Neural progenitor cell (in vitro differentiated cells): Measurements from ENCODE around the gene ELP1. TPM values are rescaled to one million over a fixed set of nuclear protein-coding genes. Genes with fewer than 3 reads are reported as not detected.

ENCODE experiments used
- DNase-seq: peaks from one replicate; pipeline ENCODE4 v3.0.0-alpha.2; 2016; ENCODE audit warnings: low spot score
- H2AFZ ChIP-seq: fragments of 200-600 bp; sonication (generic); replicated peaks from 2 replicates; pipeline ENCODE4 v1.6.1; 2016; ENCODE audit warnings: antibody characterized with exemption
- H3F3A ChIP-seq: fragments of 200-600 bp; sonication (generic); 2 replicates; pipeline ENCODE4 v1.6.1; 2016; ENCODE audit warnings: antibody characterized with exemption, low read depth
- H3K27ac ChIP-seq: fragments of 200-600 bp; sonication (generic); 2 replicates; pipeline ENCODE4 v1.5.1; 2016; ENCODE audit warnings: mild to moderate bottlenecking
- H3K27me3 ChIP-seq: fragments of 200-600 bp; sonication (generic); 2 replicates; pipeline ENCODE4 v1.6.1; 2016; ENCODE audit warnings: mild to moderate bottlenecking, moderate library complexity
- H3K36me3 ChIP-seq: fragments of 200-600 bp; sonication (generic); 2 replicates; pipeline ENCODE4 v1.5.1; 2016
- H3K4me1 ChIP-seq: fragments of 200-600 bp; sonication (generic); 2 replicates; pipeline ENCODE4 v1.6.1; 2016; ENCODE audit warnings: mixed run types
- H3K4me2 ChIP-seq: fragments of 200-600 bp; sonication (generic); 2 replicates; pipeline ENCODE4 v1.6.1; 2016
- H3K4me3 ChIP-seq: fragments of 200-600 bp; sonication (generic); 2 replicates; pipeline ENCODE4 v1.5.1; 2016
- H3K79me2 ChIP-seq: fragments of 200-600 bp; sonication (generic); 2 replicates; pipeline ENCODE4 v1.6.1; 2016; ENCODE audit warnings: low read depth
- H3K9ac ChIP-seq: fragments of 200-600 bp; sonication (generic); 2 replicates; pipeline ENCODE4 v1.6.1; 2016
- H3K9me3 ChIP-seq: fragments of 200-600 bp; sonication (generic); 2 replicates; pipeline ENCODE4 v1.5.1; 2016; ENCODE audit warnings: low read depth
- H4K20me1 ChIP-seq: fragments of 200-600 bp; sonication (generic); 2 replicates; pipeline ENCODE4 v1.6.1; 2016; ENCODE audit warnings: low read depth
- H3K27ac Mint-ChIP-seq: 3 replicates; pipeline ENCODE4 v1.8.0; 2021; ENCODE audit warnings: mixed read lengths
- H3K27me3 Mint-ChIP-seq: 2 replicates; pipeline ENCODE4 v1.8.0; 2022; ENCODE audit warnings: low read depth, mild to moderate bottlenecking, inconsistent platforms, moderate library complexity, mixed read lengths; ENCODE audit not compliant: insufficient read depth
- H3K36me3 Mint-ChIP-seq: 3 replicates; pipeline ENCODE4 v1.8.0; 2021; ENCODE audit warnings: mixed read lengths
- H3K4me1 Mint-ChIP-seq: 3 replicates; pipeline ENCODE4 v1.8.0; 2021; ENCODE audit warnings: mixed read lengths
- H3K4me3 Mint-ChIP-seq: 3 replicates; pipeline ENCODE4 v1.8.0; 2021; ENCODE audit warnings: mild to moderate bottlenecking, moderate library complexity, mixed read lengths
- H3K9me3 Mint-ChIP-seq: 3 replicates; pipeline ENCODE4 v1.8.0; 2020; ENCODE audit warnings: mixed read lengths
- CTCF ChIP-seq: fragments of 200-600 bp; sonication (generic); IDR thresholded peaks from 2 replicates; pipeline ENCODE4 v1.5.1; 2017; ENCODE audit warnings: antibody characterized with exemption, mild to moderate bottlenecking
- EZH2 ChIP-seq: fragments of 200-600 bp; sonication (generic); IDR thresholded peaks from 2 replicates; pipeline ENCODE4 v1.6.1; 2017; ENCODE audit warnings: antibody characterized with exemption, mild to moderate bottlenecking, moderate library complexity
- EZH2phosphoT487 ChIP-seq: fragments of 200-600 bp; sonication (generic); IDR thresholded peaks from 2 replicates; pipeline ENCODE4 v1.6.1; 2017; ENCODE audit warnings: antibody characterized with exemption
- total RNA-seq: library from RNA; depleted of rRNA; stranded (reverse); fragments of >200 nt; gene quantifications from 2 replicates; pipeline ENCODE4 v1.2.3, GENCODE V29; 2015; ENCODE audit warnings: low replicate concordance

The ELP1 gene
- total RNA-seq, 1 donor from 2014 or later: 97.2 TPM

- Mint-ChIP-seq H3K27me3 (no peaks in the 10 kb centered on the region), H3K9me3 (no peaks in the 10 kb centered on the region), H3K4me3 (no peak overlapping the region), H3K36me3 (peaks cover 27% of the 10 kb centered on the region), H3K4me1 (no peaks in the 10 kb centered on the region), H3K27ac (no peak overlapping the region)
- no peak for TF ChIP-seq CTCF
- TF ChIP-seq EZH2: no peak
- TF ChIP-seq EZH2phosphoT487: no peak
- no peaks in the 10 kb centered on the region for H3K36me3 ChIP-seq
- H3K9ac ChIP-seq: no peak overlapping the region
- no peaks in the 10 kb centered on the region for H3K9me3 ChIP-seq
- H3K4me3 ChIP-seq: no peak overlapping the region
- no peaks in the 10 kb centered on the region for H3K4me1 ChIP-seq
- no peaks in the 10 kb centered on the region for H3K79me2 ChIP-seq
- H4K20me1 ChIP-seq: no peaks in the 10 kb centered on the region
- H3K27ac ChIP-seq: no peak overlapping the region
- H3F3A ChIP-seq: no peaks in the 10 kb centered on the region
- H2AFZ ChIP-seq: no peak overlapping the region
- H3K27me3 ChIP-seq: no peaks in the 10 kb centered on the region
- DNase-seq: no peak
- no peak overlapping the region for H3K4me2 ChIP-seq
Observed at GRCh38 chr9:108885643-108886348, 48.1 kb downstream of the ELP1 start.

- Mint-ChIP-seq H3K4me3 (no peak overlapping the region), H3K36me3 (peaks cover 20% of the 10 kb centered on the region), H3K4me1 (no peaks in the 10 kb centered on the region), H3K27me3 (no peaks in the 10 kb centered on the region), H3K27ac (no peak overlapping the region), H3K9me3 (no peaks in the 10 kb centered on the region)
- H3K36me3 ChIP-seq: no peaks in the 10 kb centered on the region
- no peak for TF ChIP-seq EZH2
- no peak for TF ChIP-seq CTCF
- TF ChIP-seq EZH2phosphoT487: no peak
- H3F3A ChIP-seq: no peaks in the 10 kb centered on the region
- no peak overlapping the region for H3K4me3 ChIP-seq
- H3K4me2 ChIP-seq: no peak overlapping the region
- DNase-seq: no peak
- H4K20me1 ChIP-seq: no peaks in the 10 kb centered on the region
- H3K79me2 ChIP-seq: no peaks in the 10 kb centered on the region
- H3K9ac ChIP-seq: no peak overlapping the region
- no peaks in the 10 kb centered on the region for H3K9me3 ChIP-seq
- no peaks in the 10 kb centered on the region for H3K4me1 ChIP-seq
- no peak overlapping the region for H3K27ac ChIP-seq
- no peaks in the 10 kb centered on the region for H3K27me3 ChIP-seq
- H2AFZ ChIP-seq: no peak overlapping the region
Observed at GRCh38 chr9:108884701-108885100, 49.2 kb downstream of the ELP1 start.

- no peak overlapping the region for H3K4me3 ChIP-seq
- no peak overlapping the region for H3K4me2 ChIP-seq
- Mint-ChIP-seq H3K4me3 (no peak overlapping the region), H3K4me1 (no peaks in the 10 kb centered on the region), H3K9me3 (no peaks in the 10 kb centered on the region), H3K27me3 (no peaks in the 10 kb centered on the region), H3K27ac (no peak overlapping the region), H3K36me3 (peaks cover 27% of the 10 kb centered on the region)
- H3K4me1 ChIP-seq: no peaks in the 10 kb centered on the region
- no peaks in the 10 kb centered on the region for H3K79me2 ChIP-seq
- no peak overlapping the region for H3K9ac ChIP-seq
- no peak overlapping the region for H3K27ac ChIP-seq
- H4K20me1 ChIP-seq: no peaks in the 10 kb centered on the region
- no peaks in the 10 kb centered on the region for H3K27me3 ChIP-seq
- H2AFZ ChIP-seq: no peak overlapping the region
- DNase-seq: no peak
- no peaks in the 10 kb centered on the region for H3K9me3 ChIP-seq
- H3K36me3 ChIP-seq: peaks cover under 1% of the 10 kb centered on the region
- TF ChIP-seq EZH2phosphoT487 (no peak), CTCF (no peak), EZH2 (no peak)
- no peaks in the 10 kb centered on the region for H3F3A ChIP-seq
Observed at GRCh38 chr9:108883085-108883484, 50.8 kb downstream of the ELP1 start.
